Adrenal gland (tissue), 12 donors: ENCODE data around the gene GABPA. TPM values are rescaled to one million over a fixed set of nuclear protein-coding genes. Genes with fewer than 3 reads are reported as not detected.

Experiments
- DNase-seq, 7 donors: peaks; one replicate each; pipeline ENCODE4 v3.0.0-alpha.2; 2019 to 2020
- H3K27ac ChIP-seq, 5 donors: fragments of 200-600 bp; sonication (generic) in 4 of 5; 1 replicate in 3 of 5; 2 replicates in 2 of 5; pipeline versions ENCODE4 v1.5.1 to v1.8.0; 2016 to 2020; ENCODE audit warnings: mild to moderate bottlenecking in 1 of 5
- H3K27me3 ChIP-seq: fragments of 200-600 bp; 2 replicates; pipeline ENCODE4 v1.8.0; 2021
- H3K36me3 ChIP-seq, 2 donors: fragments of 200-600 bp; replicated peaks in 1 of 2; 1 replicate in 1 of 2; 2 replicates in 1 of 2; pipeline versions ENCODE4 v1.5.1 to v1.8.0; 2018 to 2022
- H3K4me1 ChIP-seq, 2 donors: fragments of 200-600 bp; replicated peaks in 1 of 2; 1 replicate in 1 of 2; 2 replicates in 1 of 2; pipeline versions ENCODE4 v1.5.1 to v1.8.0; 2018 to 2021
- H3K4me3 ChIP-seq, 4 donors: fragments of 200-600 bp; sonication (generic) in 3 of 4; one replicate each; pipeline ENCODE4 v1.5.1; 2016 to 2018
- H3K9me3 ChIP-seq, 3 donors: fragments of 200-600 bp; sonication (generic) in 1 of 3; replicated peaks in 1 of 3; 1 replicate in 2 of 3; 2 replicates in 1 of 3; pipeline versions ENCODE4 v1.5.1 to v1.8.0; 2016 to 2021
- CTCF ChIP-seq, 6 experiments: fragments of 450-650 bp in 4 of 6; fragments of 200-600 bp in 2 of 6; sonication (generic) in 1 of 6; IDR thresholded peaks; 1 replicate in 5 of 6; 2 replicates in 1 of 6; pipeline versions ENCODE4 v1.5.1 to v1.8.0; 2016 to 2021; ENCODE audit warnings: antibody characterized with exemption in 6 of 6, mild to moderate bottlenecking in 2 of 6, moderate library complexity in 1 of 6
- POLR2A ChIP-seq, 2 donors: fragments of 450-650 bp; IDR thresholded peaks; one replicate each; pipeline ENCODE4 v1.6.1; 2017; ENCODE audit warnings: antibody characterized with exemption in 2 of 2, mild to moderate bottlenecking in 2 of 2, moderate library complexity in 1 of 2
- WGBS, 4 donors: extraction: QIAGEN DNeasy Blood & Tissue Kit in 2 of 4; methylation state at CpG; one replicate each; pipeline versions ENCODE4 v1.1.5 to v1.1.7; 2013 to 2017; 5-methylcytosine and 5-hydroxymethylcytosine counted together
- intact Hi-C, 2 donors: fragments of 100-400 bp; cut with DNase I; formaldehyde crosslinking; loops; one replicate each; pipeline versions ENCODE4 v1.14.1 to v1.15.0; 2022 to 2023
- polyA plus RNA-seq, 3 donors: library from polyadenylated mRNA; stranded (reverse); fragments of 200-250 nt in 2 of 3; fragments of 350-450 nt in 1 of 3; fragmentation: Illumina TruSeq in 1 of 3; extraction: RNeasy Lipid Tissue Mini Kit (QIAGEN cat#74804) in 1 of 3; gene quantifications; one replicate each; pipeline ENCODE4 v1.2.3, GENCODE V29; 2013 to 2014
- total RNA-seq, 9 donors: library from RNA; depleted of rRNA in 4 of 9; stranded (reverse); fragments of >200 nt in 4 of 9; fragments of 120-200 nt in 1 of 9; fragmentation: NEBNext Ultra II Directional in 1 of 9; extraction: Animal tissue kit (Norgen Biotek cat#: 25700) in 1 of 9; gene quantifications; one replicate each; pipeline versions ENCODE4 v1.1.0 to v1.2.4, GENCODE V29; 2013 to 2023
- donor health status: healthy with polysubstance abuse.
- donor health status: Bipolar disorder and iron deficiency.
- donor health status: DM: yes; HTN: yes; CAD: no.
- donor health status: DM: no; HTN: no; CAD: no.
- donor health status: DM: no; HTN: no; CAD: no.
- donor health status: DM: yes; HTN: yes; CAD: no.

GABPA gene
- total and polyA plus RNA-seq, 12 donors: 7.2 to 33.0 (median 20.7) TPM

GRCh38 chr21:25717491-25718147 is 17.2 kb upstream of the GABPA start:
- Histone ChIP-seq H3K4me3 (no peak overlapping the region), H3K9me3 (no peaks in the 10 kb centered on the region), H3K4me1 (no peaks in the 10 kb centered on the region), H3K27me3 (no peaks in the 10 kb centered on the region), H3K27ac (no peak overlapping the region), H3K36me3 (peaks cover 0 to 16% of the 10 kb centered on the region in 2 donors)
- TF ChIP-seq CTCF (IDR thresholded peaks at IDR 0.05) (no peak), POLR2A (IDR thresholded peaks at IDR 0.05) (no peak)
- intact Hi-C loops: no loop called here
- 84 to 89% (median 86%) methylated on average over 5 of the region's 5 CpGs for WGBS, 4 donors
- no peak for DNase-seq

GRCh38 chr21:25721987-25722386 is 12.8 kb upstream of the GABPA start:
- Histone ChIP-seq H3K4me1 (no peaks in the 10 kb centered on the region), H3K9me3 (no peaks in the 10 kb centered on the region), H3K36me3 (peaks cover 0 to 51% of the 10 kb centered on the region in 2 donors), H3K27ac (no peak overlapping the region), H3K27me3 (no peaks in the 10 kb centered on the region), H3K4me3 (no peak overlapping the region)
- intact Hi-C loops: no loop called here
- 76 to 85% (median 80%) methylated on average over 3 of the region's 3 CpGs for WGBS, 4 donors
- no peak for DNase-seq
- TF ChIP-seq POLR2A (IDR thresholded peaks at IDR 0.05): no peak
- TF ChIP-seq CTCF (IDR thresholded peaks at IDR 0.05): no peak

- no peak overlapping the region for H3K27ac ChIP-seq
- H3K9me3 ChIP-seq: no peaks in the 10 kb centered on the region
- peaks cover 0 to 56% of the 10 kb centered on the region in 2 donors for H3K36me3 ChIP-seq
- H3K27me3 ChIP-seq: no peaks in the 10 kb centered on the region
- intact Hi-C loops: no loop called here
- 69 to 87% (median 81%) methylated on average over 3 of the region's 3 CpGs for WGBS, 4 donors
- H3K4me1 ChIP-seq: peaks cover 3 to 6% of the 10 kb centered on the region in 2 donors
- DNase-seq: no peak
- TF ChIP-seq CTCF (IDR thresholded peaks at IDR 0.05): no peak
- TF ChIP-seq POLR2A (IDR thresholded peaks at IDR 0.05): no peak
- H3K4me3 ChIP-seq: no peak overlapping the region
These were observed 12.1 kb upstream of the GABPA start for GRCh38 chr21:25722631-25723030.

GRCh38 chr21:25732091-25732760 is 2.5 kb upstream of the GABPA start:
- peak overlapping the region in 2 of 5 donors; percentile 97 to 99 for H3K27ac ChIP-seq
- H3K9me3 ChIP-seq: no peaks in the 10 kb centered on the region
- no peaks in the 10 kb centered on the region for H3K27me3 ChIP-seq
- DNase-seq: peak in 2 of 7 donors; percentile 20 to 29
- intact Hi-C loops: no loop called here
- H3K4me1 ChIP-seq: peaks cover 37 to 50% of the 10 kb centered on the region in 2 donors
- WGBS, 4 donors: 76 to 83% (median 83%) methylated on average over 6 of the region's 6 CpGs
- peaks cover 0 to 23% of the 10 kb centered on the region in 2 donors for H3K36me3 ChIP-seq
- TF ChIP-seq CTCF (IDR thresholded peaks at IDR 0.05): no peak
- TF ChIP-seq POLR2A (IDR thresholded peaks at IDR 0.05): no peak
- H3K4me3 ChIP-seq: no peak overlapping the region
